PC-9 (cell line): ENCODE data around the gene RBMS2.

Experiments used
- EZH2 ChIP-seq: fragments of 200-600 bp; sonication (generic); IDR thresholded peaks from 2 replicates; pipeline ENCODE4 v1.8.0; 2017; ENCODE audit warnings: antibody characterized with exemption, low read depth
- TF ChIP-seq, protein P1 (sequence below): fragments of 200-600 bp; sonication (generic); conservative IDR thresholded peaks from 2 replicates; pipeline ENCODE4 v1.6.1; 2017; ENCODE audit warnings: mixed run types, antibody characterized with exemption, mild to moderate bottlenecking, moderate library complexity

DNA sequence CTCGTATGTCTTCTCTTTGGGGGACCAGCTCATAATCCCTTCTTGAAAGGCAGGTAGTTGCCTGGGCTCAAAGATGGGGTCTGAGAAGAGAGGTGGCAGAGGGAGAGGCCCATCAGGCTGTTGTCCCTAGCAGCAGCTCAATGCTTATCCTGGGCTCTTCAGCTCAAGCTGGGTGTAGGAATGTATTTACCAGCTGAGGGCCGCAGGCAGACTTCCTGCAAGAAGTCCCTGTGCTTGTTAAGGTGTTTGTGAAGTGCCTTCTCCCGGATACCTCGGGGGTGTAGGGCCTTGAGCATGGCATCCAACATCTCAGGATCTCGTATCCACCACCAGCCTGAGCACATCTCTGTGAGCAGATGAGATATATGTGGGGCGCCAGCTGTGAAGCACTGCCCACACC, 79.1 kb downstream of the RBMS2 start:
- TF ChIP-seq, protein P1, sequence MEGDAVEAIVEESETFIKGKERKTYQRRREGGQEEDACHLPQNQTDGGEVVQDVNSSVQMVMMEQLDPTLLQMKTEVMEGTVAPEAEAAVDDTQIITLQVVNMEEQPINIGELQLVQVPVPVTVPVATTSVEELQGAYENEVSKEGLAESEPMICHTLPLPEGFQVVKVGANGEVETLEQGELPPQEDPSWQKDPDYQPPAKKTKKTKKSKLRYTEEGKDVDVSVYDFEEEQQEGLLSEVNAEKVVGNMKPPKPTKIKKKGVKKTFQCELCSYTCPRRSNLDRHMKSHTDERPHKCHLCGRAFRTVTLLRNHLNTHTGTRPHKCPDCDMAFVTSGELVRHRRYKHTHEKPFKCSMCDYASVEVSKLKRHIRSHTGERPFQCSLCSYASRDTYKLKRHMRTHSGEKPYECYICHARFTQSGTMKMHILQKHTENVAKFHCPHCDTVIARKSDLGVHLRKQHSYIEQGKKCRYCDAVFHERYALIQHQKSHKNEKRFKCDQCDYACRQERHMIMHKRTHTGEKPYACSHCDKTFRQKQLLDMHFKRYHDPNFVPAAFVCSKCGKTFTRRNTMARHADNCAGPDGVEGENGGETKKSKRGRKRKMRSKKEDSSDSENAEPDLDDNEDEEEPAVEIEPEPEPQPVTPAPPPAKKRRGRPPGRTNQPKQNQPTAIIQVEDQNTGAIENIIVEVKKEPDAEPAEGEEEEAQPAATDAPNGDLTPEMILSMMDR: no peak
- no peak for TF ChIP-seq EZH2
